ENCODE data around the gene RMI2.

DNA sequence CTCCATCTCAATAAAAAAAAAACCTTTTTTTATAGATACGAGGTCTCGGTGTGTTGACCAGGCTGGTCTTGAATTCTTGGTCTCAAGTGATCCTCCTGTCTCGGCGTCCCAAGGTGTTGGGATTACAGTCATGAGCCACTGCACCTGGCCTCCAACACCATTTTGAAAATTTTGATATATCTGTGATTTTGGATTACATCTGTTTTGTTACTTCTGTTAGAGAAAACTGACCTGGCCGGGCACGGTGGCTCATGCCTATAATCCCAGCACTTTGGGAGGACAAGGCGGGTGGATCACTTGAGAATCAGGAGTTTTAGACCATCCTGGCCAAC, 18.6 kb downstream of the RMI2 start:
- TF ChIP-seq EP300 (IDR thresholded peaks at IDR 0.05) = no peak
- TF ChIP-seq CTCF (IDR thresholded peaks at IDR 0.05) = no peak
- no peak for TF ChIP-seq POLR2A (IDR thresholded peaks at IDR 0.05)
